K562 (cell line): Measurements from ENCODE around the gene AKT2. TPM values are rescaled to one million over a fixed set of nuclear protein-coding genes. Genes with fewer than 3 reads are reported as not detected.

Source experiments
- ATAC-seq: fragments of 200-7000 bp; cut with Tn5 transposase; 3 replicates; pipeline ENCODE4 v1.9.1; 2020; ENCODE audit warnings: moderate library complexity
- BruUV-seq: library from RNA; stranded (reverse); fragments of 400-500 nt; replicated peaks from 2 replicates; lab custom pipeline; 2021; lab: Mats Ljungman, UMichigan
- CTCF ChIA-PET: fragments of 300-600 bp; formaldehyde crosslinking; extraction: SDS; loops from one replicate; lab custom pipeline; 2021; ENCODE audit warnings: low intra/inter-chr PET ratio; lab: Yijun Ruan, JAX
- POLR2A ChIA-PET: fragments of 300-600, 350-650 bp; sonication (Branson Sonifier 250); formaldehyde crosslinking; extraction: SDS; loops from one replicate; lab custom pipeline; 2021; ENCODE audit warnings: antibody characterized with exemption, inconsistent platforms; lab: Yijun Ruan, JAX
- DNase-seq, 4 experiments: peaks; one replicate each; pipeline versions ENCODE4 v3.0.0 to v3.0.0-alpha.2; 2011 to 2018; ENCODE audit warnings: low spot score in 3 of 4, mixed read lengths in 3 of 4; ENCODE audit errors: extremely low read depth in 1 of 4
- FAIRE-seq: peaks from 2 replicates; lab custom pipeline; 2011; peaks lifted over from hg19 to GRCh38; lab: Jason Lieb, UNC
- H2AFZ ChIP-seq: 2 replicates; pipeline ENCODE4 v1.6.0; 2011; ENCODE audit warnings: low read depth, low read length, control low read depth, inconsistent platforms
- H3K27ac ChIP-seq: fragments of 200-600 bp; 3 replicates; pipeline ENCODE4 v1.8.0; 2011; ENCODE audit warnings: low read depth, mild to moderate bottlenecking, control low read depth, inconsistent platforms, low read length, moderate library complexity, mixed read lengths; ENCODE audit errors: extremely low read depth
- H3K27me3 ChIP-seq, 2 experiments: fragments of 300-600 bp in 1 of 2; 2 replicates in 1 of 2; 3 replicates in 1 of 2; pipeline versions ENCODE4 v1.6.0 to v1.8.0; 2011; ENCODE audit warnings: inconsistent platforms in 2 of 2, low read length in 2 of 2, mild to moderate bottlenecking in 1 of 2, mixed read lengths in 1 of 2, moderate library complexity in 1 of 2; ENCODE audit not compliant: control insufficient read depth in 2 of 2, insufficient read depth in 2 of 2
- H3K36me3 ChIP-seq: fragments of 300-600 bp; 3 replicates; pipeline ENCODE4 v1.8.0; 2011; ENCODE audit warnings: mild to moderate bottlenecking, low read length, inconsistent platforms; ENCODE audit not compliant: control insufficient read depth, insufficient read depth
- H3K4me1 ChIP-seq, 2 experiments: fragments of 200-600 bp in 1 of 2; replicated peaks in 1 of 2; 2 replicates in 1 of 2; 3 replicates in 1 of 2; pipeline versions ENCODE4 v1.5.1 to v1.8.0; 2011; ENCODE audit warnings: inconsistent platforms in 2 of 2, low read length in 2 of 2, mild to moderate bottlenecking in 1 of 2, mixed read lengths in 1 of 2, moderate library complexity in 1 of 2; ENCODE audit not compliant: control insufficient read depth in 2 of 2, insufficient read depth in 2 of 2
- H3K4me2 ChIP-seq: 2 replicates; pipeline ENCODE4 v1.6.1; 2011; ENCODE audit warnings: low read length, control low read depth, inconsistent platforms, mixed read lengths; ENCODE audit not compliant: insufficient read depth
- H3K4me3 ChIP-seq: fragments of 200-600 bp; sonication (generic), shearing (Covaris generic); 2 replicates; pipeline ENCODE4 v1.5.1; 2016; ENCODE audit warnings: control low read depth, inconsistent platforms
- H3K79me2 ChIP-seq: fragments of 200-600 bp; 3 replicates; pipeline ENCODE4 v1.8.0; 2011; ENCODE audit warnings: low read length, inconsistent platforms; ENCODE audit not compliant: control insufficient read depth, insufficient read depth
- H3K9ac ChIP-seq, 2 experiments: 2 replicates each; pipeline versions ENCODE4 v1.6.0 to v1.6.1; 2011; ENCODE audit warnings: low read depth in 2 of 2, low read length in 2 of 2, control low read depth in 1 of 2, inconsistent platforms in 1 of 2, mild to moderate bottlenecking in 1 of 2, mixed read lengths in 1 of 2; ENCODE audit not compliant: insufficient read depth in 1 of 2
- H3K9me1 ChIP-seq: one replicate; pipeline ENCODE4 v1.6.0; 2011; ENCODE audit warnings: inconsistent platforms, mild to moderate bottlenecking, low read length, moderate library complexity; ENCODE audit not compliant: control insufficient read depth, insufficient read depth
- H3K9me3 ChIP-seq: replicated peaks from 2 replicates; pipeline ENCODE4 v1.5.1; 2011; ENCODE audit warnings: low read depth, low read length, inconsistent platforms; ENCODE audit not compliant: control insufficient read depth, insufficient read depth
- H4K20me1 ChIP-seq: replicated peaks from 2 replicates; pipeline ENCODE4 v1.6.1; 2011; ENCODE audit warnings: low read length, inconsistent platforms, mixed read lengths; ENCODE audit not compliant: control insufficient read depth, insufficient read depth
- ARHGAP35 ChIP-seq: fragments of 450-650 bp; IDR thresholded peaks from 2 replicates; pipeline ENCODE4 v1.6.1; 2018; ENCODE audit not compliant: partially characterized antibody
- ETV6 ChIP-seq, 3 experiments: fragments of 150-350 bp in 1 of 3; sonication (generic) in 1 of 3; formaldehyde crosslinking in 1 of 3; IDR thresholded peaks; 2 replicates each; pipeline versions ENCODE4 v1.6.1 to v1.8.0; 2014 to 2022; ENCODE audit warnings: borderline replicate concordance in 2 of 3, low read depth in 2 of 3, antibody characterized with exemption in 1 of 3, low read length in 1 of 3, mild to moderate bottlenecking in 1 of 3, missing genetic modification reagents in 1 of 3
- SIRT6 ChIP-seq: IDR thresholded peaks from one replicate; pipeline ENCODE4 v1.6.1; 2012; ENCODE audit warnings: low read depth, mild to moderate bottlenecking, control low read depth, inconsistent platforms, low read length, moderate library complexity
- SMARCB1 ChIP-seq: IDR thresholded peaks from 2 replicates; pipeline ENCODE4 v1.6.1; 2011; ENCODE audit warnings: improper control_type of control experiment, low read depth; ENCODE audit not compliant: insufficient read length
- TEAD2 ChIP-seq: fragments of 450-650 bp; IDR thresholded peaks from 2 replicates; pipeline ENCODE4 v1.6.1; 2016; ENCODE audit warnings: missing genetic modification characterization, control low read depth, missing compliant biosample characterization
- ZBTB11 ChIP-seq, 3 experiments: fragments of 200-800 bp in 1 of 3; fragments of 250-450 bp in 1 of 3; fragments of 450-650 bp in 1 of 3; sonication (Bioruptor Pico) in 1 of 3; sonication (Bioruptor generic) in 1 of 3; formaldehyde crosslinking in 1 of 3; IDR thresholded peaks; 2 replicates each; pipeline versions ENCODE4 v1.6.1 to v1.8.0; 2016 to 2022; ENCODE audit warnings: mild to moderate bottlenecking in 2 of 3, missing genetic modification characterization in 2 of 3, missing compliant biosample characterization in 1 of 3, moderate library complexity in 1 of 3
- ZNF407 ChIP-seq: fragments of 450-650 bp; IDR thresholded peaks from 2 replicates; pipeline ENCODE4 v1.6.1; 2016; ENCODE audit warnings: low read depth
- WGBS: fragments of 100-300 bp; shearing (Covaris generic); methylation state at CpG from one replicate; pipeline ENCODE4 v1.1.6; 2016; ENCODE audit warnings: low coverage, mixed read lengths; ENCODE audit not compliant: insufficient coverage; ENCODE audit errors: missing lambda C conversion rate; 5-methylcytosine and 5-hydroxymethylcytosine counted together
- in situ Hi-C: fragments of 300-500 bp; cut with MboI; formaldehyde crosslinking; loops from 4 replicates; pipeline ENCODE4 v1.15.0; 2018; ENCODE audit warnings: inconsistent platforms, mixed read lengths
- intact Hi-C: fragments of 100-400 bp; cut with micrococcal nuclease; formaldehyde crosslinking; loops from 2 replicates; pipeline ENCODE4 v1.14.2; 2022
- polyA plus RNA-seq, 8 experiments: library from polyadenylated mRNA; depleted of rRNA in 4 of 8; stranded (reverse) in 5 of 8; unstranded in 3 of 8; fragments of >200 nt; fragmentation: Nextera tagmentation in 2 of 8; fragmentation: Illumina TruSeq in 1 of 8; extraction: Ambion mirVana in 2 of 8; extraction: Trizol in 1 of 8; gene quantifications; 2 replicates each; pipeline versions ENCODE4 v1.2.1 to v1.2.3, GENCODE V29; 2011 to 2014; ENCODE audit warnings: inconsistent platforms in 1 of 8, missing spikeins in 1 of 8
- total RNA-seq, 7 experiments: library from RNA; depleted of rRNA in 6 of 7; stranded (reverse); fragments of >200 nt in 6 of 7; fragmentation: Illumina TruSeq in 2 of 7; extraction: Trizol in 2 of 7; gene quantifications; 2 replicates each; pipeline versions ENCODE4 v1.2.1 to v1.2.3, GENCODE V29; 2011 to 2021; ENCODE audit warnings: low replicate concordance in 1 of 7

The AKT2 gene
- total and polyA plus RNA-seq, 9 of the 15 experiments (the other 6 are each of a cell fraction or from before 2014, with no cell fraction given) = 1.1 to 132 (median 67.7) TPM

- Histone ChIP-seq H2AFZ (no peak overlapping the region), H3K27ac (peak overlapping the region; percentile 68), H3K36me3 (peaks cover 41% of the 10 kb centered on the region), H3K9ac (peak overlapping the region; percentile 40 to 89), H3K9me1 (peaks cover 9% of the 10 kb centered on the region), H3K4me1 (peaks cover 74 to 78% of the 10 kb centered on the region in 2 experiments), H3K27me3 (no peaks in the 10 kb centered on the region), H3K79me2 (peaks cover 95% of the 10 kb centered on the region), H4K20me1 (no peaks in the 10 kb centered on the region), H3K4me3 (no peak overlapping the region), H3K4me2 (peak overlapping the region; percentile 78), H3K9me3 (no peaks in the 10 kb centered on the region)
- in situ Hi-C loops (no loop called here), intact Hi-C loops (loop anchor here (5.0 kb wide), 1 partner anchor 41 kb away; no protein-coding TSS in a partner anchor)
- DNase-seq (peak in 1 of 4 experiments; percentile 22), FAIRE-seq (no peak), ATAC-seq (peak; percentile 11)
- ChIA-PET CTCF (no interaction called here), POLR2A (interaction anchor here (0.7 to 1.9 kb wide), 4 partner anchors 9 to 61 kb away, joined by 3 to 14 read pairs (median 3); no protein-coding TSS in a partner anchor)
- BruUV-seq = no TSS peak
- 46% methylated on average over 12 of the region's 14 CpGs for WGBS
- TF ChIP-seq TEAD2 = no peak
- peak; percentile 79 for TF ChIP-seq ZNF407
- 0 out of 6 replicates have a peak, but pooled peaks of 1 of the 3 experiments have one; percentile 12 for TF ChIP-seq ZBTB11 (CRISPR knock-in tag; IDR thresholded peaks at IDR 0.05)
- TF ChIP-seq SMARCB1 = no peak
- no peak for TF ChIP-seq ARHGAP35
- no peak for TF ChIP-seq SIRT6
- TF ChIP-seq ETV6 (IDR thresholded peaks at IDR 0.05; ENCODE audit: borderline replicate concordance in 1 of 2, low read depth in 2 of 2, low read length in 1 of 2) = no peak
- 0 out of 2 replicates have a peak, but pooled peaks have one; percentile 12 for TF ChIP-seq ETV6 (CRISPR knock-in tag; IDR thresholded peaks at IDR 0.05; ENCODE audit: borderline replicate concordance)
Observed at GRCh38 chr19:40273469-40274360, 11.4 kb downstream of the AKT2 start.
